Measurements from ENCODE around the gene CYB5R4. TPM values are rescaled to one million over a fixed set of nuclear protein-coding genes. Genes with fewer than 3 reads are reported as not detected.

The CYB5R4 gene
- total RNA-seq, 1 experiment from 2014 or later, result 17.5 TPM

- H3K79me1 ChIP-seq (ENCODE audit: insufficient read depth, low read depth, low read length, poor library complexity, severe bottlenecking), result no peaks in the 10 kb centered on the region
- H2AFZ ChIP-seq (ENCODE audit: low read length), result no peak overlapping the region
- H3K27me3 Mint-ChIP-seq (ENCODE audit: low read depth), result no peaks in the 10 kb centered on the region
- no peak overlapping the region for H2AK5ac ChIP-seq (ENCODE audit: insufficient read length, low read length)
- no peak overlapping the region for H2BK5ac ChIP-seq (ENCODE audit: insufficient read length, low read length)
- H2BK20ac ChIP-seq (ENCODE audit: low read depth, low read length, poor library complexity, severe bottlenecking), result no peak overlapping the region
- H4K91ac ChIP-seq (ENCODE audit: insufficient read length, low read depth, low read length), result no peak overlapping the region
- no peak overlapping the region for H3K56ac ChIP-seq (ENCODE audit: insufficient read length, low read depth, low read length)
- H4K8ac ChIP-seq (replicated peaks; ENCODE audit: insufficient read length, low read depth, low read length), result no peak overlapping the region
- H3K27ac Mint-ChIP-seq, result no peak overlapping the region
- no peak overlapping the region for H3T11ph ChIP-seq (ENCODE audit: low read length)
- TF ChIP-seq CTCF (conservative IDR thresholded peaks at IDR 0.05), result no peak
- no peak overlapping the region for H3K23ac ChIP-seq (ENCODE audit: insufficient read length, low read depth, low read length)
- DNase-seq, result no peak
- no peaks in the 10 kb centered on the region for H3K9me3 Mint-ChIP-seq
- H3K23me2 ChIP-seq (ENCODE audit: insufficient read length, low read depth, low read length, poor library complexity, severe bottlenecking), result no peaks in the 10 kb centered on the region
- no peak overlapping the region for H3K9ac ChIP-seq (ENCODE audit: extremely low read depth, insufficient read length, low read length)
- no peak overlapping the region for H3K14ac ChIP-seq (ENCODE audit: insufficient read depth, low read length)
- no peak overlapping the region for H2BK15ac ChIP-seq (ENCODE audit: low read depth, low read length)
- no peaks in the 10 kb centered on the region for H3K4me1 ChIP-seq (ENCODE audit: insufficient read depth, low read length)
- no peaks in the 10 kb centered on the region for H3K9me3 ChIP-seq (ENCODE audit: control insufficient read depth, low read depth, low read length)
- H3K27me3 ChIP-seq (ENCODE audit: insufficient read depth, low read length), result no peaks in the 10 kb centered on the region
- no peak overlapping the region for H3K4me2 ChIP-seq (ENCODE audit: insufficient read depth, insufficient read length, low read length)
- H3K4me3 Mint-ChIP-seq, result no peak overlapping the region
- no peak overlapping the region for H4K5ac ChIP-seq (ENCODE audit: insufficient read length, low read depth, low read length)
- peaks cover 0 to 6% (median 0%) of the 10 kb centered on the region in 3 experiments; a peak in 2 of 7 replicates for H3K36me3 Mint-ChIP-seq (ENCODE audit: insufficient read depth in 1 of 3, low read depth in 3 of 3)
- no peak overlapping the region for H3K27ac ChIP-seq (ENCODE audit: insufficient read length, low read depth, low read length)
- no peaks in the 10 kb centered on the region for H4K20me1 ChIP-seq (ENCODE audit: control insufficient read depth, insufficient read depth, insufficient read length)
- no peak overlapping the region for H3K4ac ChIP-seq (ENCODE audit: low read depth, low read length)
- H3K4me1 Mint-ChIP-seq, result peaks cover 7 to 8% of the 10 kb centered on the region in 2 experiments
- no peak overlapping the region for H2BK12ac ChIP-seq (ENCODE audit: insufficient read length, low read depth, low read length)
- H3K79me2 ChIP-seq (ENCODE audit: insufficient read depth, low read length), result no peaks in the 10 kb centered on the region
- WGBS (ENCODE audit: extremely low coverage, insufficient read length, low lambda C conversion rate), result no CpG with 5 or more reads among the region's 1 CpG
- no peak overlapping the region for H2BK120ac ChIP-seq (ENCODE audit: low read depth, low read length, poor library complexity, severe bottlenecking)
- H3K18ac ChIP-seq (ENCODE audit: insufficient read length, low read depth, low read length), result no peak overlapping the region
Observed at GRCh38 chr6:83889621-83890020, 30.1 kb downstream of the CYB5R4 start.

All from H9 (cell line).